Measurements from ENCODE around the gene CASK. TPM values are rescaled to one million over a fixed set of nuclear protein-coding genes. Genes with fewer than 3 reads are reported as not detected.
A peak's percentile ranks its signal among the peaks of the same experiment; 100 is the strongest.

Gene CASK
- total RNA-seq, 2 experiments from 2014 or later: 18.2 to 20.2 TPM

DNA sequence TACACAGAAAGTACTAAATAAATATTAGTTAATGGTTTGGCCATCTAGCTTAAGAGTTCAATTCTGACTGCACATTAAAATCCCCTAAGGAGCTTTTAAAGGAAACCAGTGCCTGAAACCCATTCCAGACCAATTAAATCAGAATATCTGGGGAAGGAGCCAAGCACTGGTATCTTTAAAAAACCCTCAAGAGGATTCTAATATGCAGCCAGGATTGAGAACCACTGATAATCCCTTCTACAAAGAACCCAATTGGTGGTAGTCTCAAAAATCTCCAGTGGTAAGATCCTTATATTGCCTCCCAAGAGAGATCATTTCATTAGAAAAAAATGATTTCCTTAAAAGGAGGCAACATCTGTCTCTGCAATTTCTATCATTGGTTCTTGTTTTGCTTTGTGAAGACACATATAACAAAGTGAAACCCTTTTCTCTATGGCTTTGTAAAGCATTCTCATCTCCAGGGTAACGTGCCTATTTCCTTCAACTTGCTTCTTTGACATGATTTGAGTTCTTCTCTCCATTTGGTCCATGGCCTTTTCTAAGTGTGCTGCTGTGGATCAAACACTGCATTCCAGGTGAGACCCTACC is 231.1 kb downstream of the CASK start:
- TF ChIP-seq, protein P1, sequence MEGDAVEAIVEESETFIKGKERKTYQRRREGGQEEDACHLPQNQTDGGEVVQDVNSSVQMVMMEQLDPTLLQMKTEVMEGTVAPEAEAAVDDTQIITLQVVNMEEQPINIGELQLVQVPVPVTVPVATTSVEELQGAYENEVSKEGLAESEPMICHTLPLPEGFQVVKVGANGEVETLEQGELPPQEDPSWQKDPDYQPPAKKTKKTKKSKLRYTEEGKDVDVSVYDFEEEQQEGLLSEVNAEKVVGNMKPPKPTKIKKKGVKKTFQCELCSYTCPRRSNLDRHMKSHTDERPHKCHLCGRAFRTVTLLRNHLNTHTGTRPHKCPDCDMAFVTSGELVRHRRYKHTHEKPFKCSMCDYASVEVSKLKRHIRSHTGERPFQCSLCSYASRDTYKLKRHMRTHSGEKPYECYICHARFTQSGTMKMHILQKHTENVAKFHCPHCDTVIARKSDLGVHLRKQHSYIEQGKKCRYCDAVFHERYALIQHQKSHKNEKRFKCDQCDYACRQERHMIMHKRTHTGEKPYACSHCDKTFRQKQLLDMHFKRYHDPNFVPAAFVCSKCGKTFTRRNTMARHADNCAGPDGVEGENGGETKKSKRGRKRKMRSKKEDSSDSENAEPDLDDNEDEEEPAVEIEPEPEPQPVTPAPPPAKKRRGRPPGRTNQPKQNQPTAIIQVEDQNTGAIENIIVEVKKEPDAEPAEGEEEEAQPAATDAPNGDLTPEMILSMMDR (IDR thresholded peaks at IDR 0.05): no peak
- H3K36me3 Mint-ChIP-seq (ENCODE audit: low read depth): peaks cover 11% of the 10 kb centered on the region
- peaks cover 2% of the 10 kb centered on the region for H3K9me3 Mint-ChIP-seq
- peaks cover 54% of the 10 kb centered on the region for H3K4me1 Mint-ChIP-seq (ENCODE audit: low read depth)
- ATAC-seq (no peak), DNase-seq (no peak)
- H3K27ac Mint-ChIP-seq: peak overlapping the region; percentile 34
- no peak overlapping the region for H3K4me3 Mint-ChIP-seq
- no peaks in the 10 kb centered on the region for H3K27me3 Mint-ChIP-seq
- CTCF ChIA-PET: no interaction called here
- POLR2A ChIA-PET: no interaction called here
- intact Hi-C loops (cut with micrococcal nuclease): no loop called here

DNA sequence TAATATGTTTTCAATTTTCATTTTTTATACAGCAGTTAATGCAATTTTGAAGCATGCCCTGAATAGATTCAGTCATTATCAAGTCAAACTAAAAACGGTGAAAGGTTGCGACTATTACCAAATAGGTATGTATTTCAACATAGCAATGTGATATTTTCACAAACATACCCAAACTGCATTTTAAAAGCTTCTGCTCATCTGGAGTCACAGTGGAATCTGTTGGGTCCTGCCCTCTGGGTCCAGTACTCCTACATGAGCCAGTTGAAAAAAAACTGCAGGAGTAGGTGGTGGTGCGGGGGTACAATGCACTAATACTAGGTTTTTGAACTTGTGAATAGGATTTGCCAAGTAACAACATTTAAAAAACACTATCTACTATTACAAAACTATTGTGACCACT is 233.6 kb downstream of the CASK start:
- TF ChIP-seq, protein P1 (IDR thresholded peaks at IDR 0.05): no peak
- intact Hi-C loops (cut with micrococcal nuclease): no loop called here
- no peak for DNase-seq
- Mint-ChIP-seq H3K27me3 (no peaks in the 10 kb centered on the region), H3K4me3 (no peak overlapping the region), H3K27ac (no peak overlapping the region), H3K4me1 (ENCODE audit: low read depth) (peaks cover 50% of the 10 kb centered on the region), H3K36me3 (ENCODE audit: low read depth) (peaks cover 3% of the 10 kb centered on the region), H3K9me3 (no peaks in the 10 kb centered on the region)
- ChIA-PET CTCF (no interaction called here), POLR2A (no interaction called here)
- no peak for ATAC-seq

DNA sequence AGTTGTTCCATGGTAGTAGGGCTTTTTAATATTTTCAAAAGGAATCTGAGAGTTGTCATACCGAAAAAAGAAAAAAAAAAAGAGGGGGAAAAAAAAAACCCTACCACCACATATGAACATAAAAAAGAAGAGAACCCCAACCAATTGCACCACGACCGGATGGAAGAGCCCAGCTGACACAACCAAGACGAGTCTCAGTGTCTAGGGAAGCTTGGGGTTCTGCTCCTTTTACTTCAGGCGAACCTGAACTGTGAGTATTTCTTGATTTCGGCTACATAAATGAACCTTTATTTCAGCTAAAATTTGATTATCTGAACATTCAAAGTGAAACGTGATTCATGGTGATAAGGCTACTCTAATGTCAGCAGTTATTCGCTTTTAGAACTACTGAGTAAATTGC is 234.5 kb downstream of the CASK start, which contains the start of gene GPR34:
GPR34 (plus strand) TSS at position 139 of the 400 bp plus-strand sequence. CDS start 6,661 bp downstream, outside the sequence.
- Mint-ChIP-seq H3K27me3 (no peaks in the 10 kb centered on the region), H3K27ac (peak within 1 kb of the TSS; percentile 49), H3K9me3 (no peaks in the 10 kb centered on the region), H3K36me3 (ENCODE audit: low read depth) (no peaks in the 10 kb centered on the region), H3K4me3 (peak within 1 kb of the TSS; percentile 40), H3K4me1 (ENCODE audit: low read depth) (peaks cover 44% of the 10 kb centered on the region)
- TF ChIP-seq, protein P1 (IDR thresholded peaks at IDR 0.05): no peak
- DNase-seq (peak; percentile 59), ATAC-seq (peak; percentile 64)
- POLR2A ChIA-PET: no interaction called here
- intact Hi-C loops (cut with micrococcal nuclease): no loop called here
- CTCF ChIA-PET: no interaction called here

DNA sequence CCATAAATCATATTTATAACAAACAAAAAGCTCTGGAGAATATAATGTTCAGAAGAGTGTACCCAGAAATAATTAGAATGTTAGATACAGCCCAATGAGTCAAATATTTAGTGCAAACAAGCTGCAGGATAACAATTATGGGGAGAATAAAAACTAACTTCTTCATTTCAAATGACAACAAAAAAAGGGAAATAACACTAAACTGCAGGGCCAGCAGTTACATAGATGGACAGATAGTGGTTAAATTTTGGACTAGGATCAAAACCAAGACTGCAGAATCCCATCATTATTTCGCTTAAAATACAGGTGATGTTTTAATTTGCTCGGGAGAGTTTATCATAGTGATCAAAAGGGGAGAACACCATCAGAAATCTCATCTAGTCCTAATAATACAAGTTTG is 235.2 kb downstream of the CASK start:
- DNase-seq (no peak), ATAC-seq (no peak)
- Mint-ChIP-seq H3K27me3 (no peaks in the 10 kb centered on the region), H3K36me3 (ENCODE audit: low read depth) (no peaks in the 10 kb centered on the region), H3K9me3 (no peaks in the 10 kb centered on the region), H3K4me1 (ENCODE audit: low read depth) (peaks cover 38% of the 10 kb centered on the region), H3K4me3 (peak overlapping the region; percentile 40), H3K27ac (no peak overlapping the region)
- CTCF ChIA-PET: interaction anchor here (0.6 kb wide), 1 partner anchor 392 kb away, joined by 3 read pairs; no protein-coding TSS in a partner anchor
- TF ChIP-seq, protein P1 (IDR thresholded peaks at IDR 0.05): no peak
- intact Hi-C loops (cut with micrococcal nuclease): no loop called here
- POLR2A ChIA-PET: no interaction called here

DNA sequence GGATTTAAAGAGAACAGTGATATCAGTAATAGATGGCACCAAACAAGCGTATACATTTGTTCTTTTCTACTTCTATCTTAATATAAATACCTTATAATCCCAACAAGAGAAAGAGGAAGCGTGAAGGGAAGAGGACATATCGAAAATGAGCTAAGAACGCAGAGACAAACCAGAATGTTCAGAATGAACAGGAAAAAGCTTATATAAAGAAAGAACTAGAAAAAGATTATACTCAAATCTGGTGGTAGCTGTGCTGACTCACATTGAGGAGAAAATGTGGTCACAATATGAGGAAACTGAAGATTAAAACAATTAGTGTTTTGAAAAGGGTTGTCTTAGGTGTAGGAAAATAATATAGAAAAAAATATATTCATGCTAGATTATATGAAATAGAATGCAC is 236.6 kb downstream of the CASK start:
- no peaks in the 10 kb centered on the region for H3K27me3 Mint-ChIP-seq
- no peaks in the 10 kb centered on the region for H3K9me3 Mint-ChIP-seq
- DNase-seq: no peak
- intact Hi-C loops (cut with micrococcal nuclease): no loop called here
- ChIA-PET CTCF (interaction anchor here (0.9 kb wide), 1 partner anchor 21 kb away, joined by 4 read pairs; no protein-coding TSS in a partner anchor), POLR2A (no interaction called here)
- ATAC-seq: peak; percentile 55
- H3K4me3 Mint-ChIP-seq: no peak overlapping the region
- H3K36me3 Mint-ChIP-seq (ENCODE audit: low read depth): no peaks in the 10 kb centered on the region
- TF ChIP-seq, protein P1 (IDR thresholded peaks at IDR 0.05): no peak
- peaks cover 29% of the 10 kb centered on the region for H3K4me1 Mint-ChIP-seq (ENCODE audit: low read depth)
- H3K27ac Mint-ChIP-seq: no peak overlapping the region

All from activated CD8-positive, alpha-beta T cell treated with anti-CD3 and anti-CD28 coated beads for 36 hours (primary cell).